ENCODE results near the gene GPR31. TPM values are rescaled to one million over a fixed set of nuclear protein-coding genes. Genes with fewer than 3 reads are reported as not detected.

Gene GPR31
- total and polyA plus RNA-seq, 2 of the 4 experiments (the other 2 are of a cell fraction): not detected

- Histone ChIP-seq H2AK5ac (ENCODE audit: low read depth, low read length) (no peak overlapping the region), H3K9me1 (ENCODE audit: insufficient read depth, low read length) (no peaks in the 10 kb centered on the region), H4K8ac (ENCODE audit: low read depth in 2 of 2, low read length in 2 of 2) (no peak overlapping the region), H3K9me3 (ENCODE audit: control insufficient read depth, insufficient read depth, low read length) (peaks cover 4% of the 10 kb centered on the region), H4K91ac (ENCODE audit: insufficient read depth, low read depth, low read length) (no peak overlapping the region), H2BK5ac (ENCODE audit: low read depth, low read length, poor library complexity, severe bottlenecking) (no peak overlapping the region), H2BK20ac (ENCODE audit: low read depth, low read length) (no peak overlapping the region), H3K36me3 (ENCODE audit: control insufficient read depth, insufficient read depth, low read length) (no peaks in the 10 kb centered on the region), H3K9ac (ENCODE audit: low read depth, low read length) (no peak overlapping the region), H3K4me3 (ENCODE audit: insufficient read depth, low read depth, low read length) (no peak overlapping the region), H4K20me1 (ENCODE audit: insufficient read depth, low read length) (no peaks in the 10 kb centered on the region), H3K27ac (ENCODE audit: insufficient read depth, low read length) (no peak overlapping the region), H3K18ac (ENCODE audit: low read depth, low read length) (no peak overlapping the region), H2AFZ (replicated peaks; ENCODE audit: low read length, poor library complexity) (no peak overlapping the region), H3K4ac (ENCODE audit: low read depth, low read length) (no peak overlapping the region), H2BK15ac (ENCODE audit: low read depth, low read length) (no peak overlapping the region), H3K4me2 (ENCODE audit: low read depth, low read length) (no peak overlapping the region), H2BK120ac (ENCODE audit: low read depth, low read length) (no peak overlapping the region), H3K27me3 (ENCODE audit: control insufficient read depth, insufficient read depth, low read length) (no peaks in the 10 kb centered on the region), H3K23ac (ENCODE audit: low read depth, low read length) (no peak overlapping the region), H4K5ac (ENCODE audit: low read depth, low read length) (no peak overlapping the region), H3K4me1 (ENCODE audit: control insufficient read depth, insufficient read depth, low read length) (no peaks in the 10 kb centered on the region), H3K56ac (ENCODE audit: extremely low read depth, insufficient read depth, low read length) (no peak overlapping the region), H3K79me1 (ENCODE audit: low read depth in 1 of 2, low read length in 2 of 2) (no peaks in the 10 kb centered on the region), H3K14ac (replicated peaks; ENCODE audit: low read depth, low read length) (no peak overlapping the region), H2AK9ac (replicated peaks; ENCODE audit: low read depth, low read length, poor library complexity) (no peak overlapping the region)
- WGBS, 2 experiments (ENCODE audit: extremely low coverage in 2 of 2, insufficient read length in 1 of 2): no CpG with 5 or more reads among the region's 9 CpGs
- in situ Hi-C loops (cut with MboI; ENCODE audit: low sequenced_read_pairs): no loop called here
- intact Hi-C loops (cut with micrococcal nuclease): no loop called here
- dilution Hi-C loops (cut with HindIII; ENCODE audit: low sequenced_read_pairs, unreplicated experiment): no loop called here
- ChIA-PET POLR2A (ENCODE audit: unreplicated experiment) (no interaction called here), CTCF (no interaction called here)
- no peak for TF ChIP-seq RAD21 (IDR thresholded peaks at IDR 0.05; ENCODE audit: low read length)
- no peak for TF ChIP-seq CEBPB (IDR thresholded peaks at IDR 0.05; ENCODE audit: low read depth, low read length)
- TF ChIP-seq NFE2L2 (IDR thresholded peaks at IDR 0.05; ENCODE audit: low read depth, low read length): no peak
- TF ChIP-seq MXI1 (IDR thresholded peaks at IDR 0.05; ENCODE audit: borderline replicate concordance, low read depth, low read length): no peak
- TF ChIP-seq, protein P1, sequence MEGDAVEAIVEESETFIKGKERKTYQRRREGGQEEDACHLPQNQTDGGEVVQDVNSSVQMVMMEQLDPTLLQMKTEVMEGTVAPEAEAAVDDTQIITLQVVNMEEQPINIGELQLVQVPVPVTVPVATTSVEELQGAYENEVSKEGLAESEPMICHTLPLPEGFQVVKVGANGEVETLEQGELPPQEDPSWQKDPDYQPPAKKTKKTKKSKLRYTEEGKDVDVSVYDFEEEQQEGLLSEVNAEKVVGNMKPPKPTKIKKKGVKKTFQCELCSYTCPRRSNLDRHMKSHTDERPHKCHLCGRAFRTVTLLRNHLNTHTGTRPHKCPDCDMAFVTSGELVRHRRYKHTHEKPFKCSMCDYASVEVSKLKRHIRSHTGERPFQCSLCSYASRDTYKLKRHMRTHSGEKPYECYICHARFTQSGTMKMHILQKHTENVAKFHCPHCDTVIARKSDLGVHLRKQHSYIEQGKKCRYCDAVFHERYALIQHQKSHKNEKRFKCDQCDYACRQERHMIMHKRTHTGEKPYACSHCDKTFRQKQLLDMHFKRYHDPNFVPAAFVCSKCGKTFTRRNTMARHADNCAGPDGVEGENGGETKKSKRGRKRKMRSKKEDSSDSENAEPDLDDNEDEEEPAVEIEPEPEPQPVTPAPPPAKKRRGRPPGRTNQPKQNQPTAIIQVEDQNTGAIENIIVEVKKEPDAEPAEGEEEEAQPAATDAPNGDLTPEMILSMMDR (conservative IDR thresholded peaks at IDR 0.05; ENCODE audit: low read depth, low read length): no peak
- no peak for TF ChIP-seq USF2 (IDR thresholded peaks at IDR 0.05; ENCODE audit: low read depth, low read length)
- TF ChIP-seq BHLHE40 (IDR thresholded peaks at IDR 0.05; ENCODE audit: low read depth, low read length): no peak
- TF ChIP-seq RCOR1 (IDR thresholded peaks at IDR 0.05; ENCODE audit: insufficient replicate concordance, low read length): no peak
- DNase-seq (no peak), ATAC-seq (ENCODE audit: low read depth) (no peak)
- BruUV-seq (replicated peaks): no TSS peak
These were observed 5.8 kb upstream of the GPR31 start for GRCh38 chr6:167163476-167164011.
